ENCODE results near the gene CHST11.

DNA sequence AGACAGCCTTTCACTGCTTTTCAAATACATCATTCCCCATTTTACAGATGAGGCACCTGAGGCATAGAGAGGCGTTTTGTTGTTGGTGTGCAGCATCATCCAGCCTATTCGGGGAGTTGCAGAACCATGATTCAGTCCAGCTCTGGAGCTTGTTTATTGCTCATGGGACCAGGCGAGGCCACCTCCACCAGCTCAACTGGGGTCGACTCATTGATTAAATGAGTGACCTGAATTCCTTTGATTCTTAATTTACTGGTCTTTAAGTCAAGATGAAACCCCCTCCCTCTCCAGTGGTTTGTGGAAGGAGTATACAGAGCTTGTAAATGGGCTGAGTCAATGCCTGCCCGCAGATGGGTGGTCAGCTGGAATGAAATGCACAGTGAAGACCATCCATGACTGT, 161.9 kb downstream of the CHST11 start:
- TF ChIP-seq CTCF (conservative IDR thresholded peaks at IDR 0.05; ENCODE audit: low read depth, low read length), result no peak
- TF ChIP-seq EZH2 (IDR thresholded peaks at IDR 0.05; ENCODE audit: borderline replicate concordance, low read depth, low read length, poor library complexity, severe bottlenecking), result no peak

All from A673 (cell line).